OCI-LY7 (cell line): ENCODE data around the gene CTBP2. TPM values are rescaled to one million over a fixed set of nuclear protein-coding genes. Genes with fewer than 3 reads are reported as not detected.

Source experiments
- BruUV-seq: library from RNA; stranded (reverse); fragments of 400-500 nt; replicated peaks from 2 replicates; lab custom pipeline; 2021; lab: Mats Ljungman, UMichigan
- CTCF ChIA-PET: fragments of 300-600 bp; sonication (Branson Sonifier 250); formaldehyde crosslinking; loops from one replicate; lab custom pipeline; 2022; ENCODE audit warnings: antibody characterized with exemption; ENCODE audit not compliant: unreplicated experiment; lab: Charles Lee
- POLR2A ChIA-PET: fragments of 300-600 bp; sonication (Branson Sonifier 250); formaldehyde crosslinking; loops from one replicate; lab custom pipeline; 2022; ENCODE audit warnings: antibody characterized with exemption; lab: Charles Lee
- DNase-seq: peaks from one replicate; pipeline ENCODE4 v3.0.0-alpha.2; 2015; ENCODE audit warnings: low spot score
- H2AFZ ChIP-seq: fragments of 200-600 bp; sonication (generic), shearing (Covaris generic); 2 replicates; pipeline ENCODE4 v1.6.1; 2014; ENCODE audit warnings: mild to moderate bottlenecking, antibody characterized with exemption, low read length, moderate library complexity
- H3K27ac ChIP-seq: fragments of 200-600 bp; sonication (generic); 2 replicates; pipeline ENCODE4 v1.5.1; 2014; ENCODE audit warnings: mixed run types, low read depth, mild to moderate bottlenecking, moderate library complexity, low read length, inconsistent platforms; ENCODE audit not compliant: poor library complexity, severe bottlenecking
- H3K36me3 ChIP-seq: fragments of 200-600 bp; sonication (generic); 2 replicates; pipeline ENCODE4 v1.6.1; 2014; ENCODE audit warnings: mild to moderate bottlenecking, antibody characterized with exemption, low read length, moderate library complexity, mixed read lengths; ENCODE audit not compliant: insufficient read depth
- H3K4me1 ChIP-seq: fragments of 200-600 bp; sonication (generic); 2 replicates; pipeline ENCODE4 v1.5.1; 2014; ENCODE audit warnings: mild to moderate bottlenecking, low read length; ENCODE audit not compliant: insufficient read depth, poor library complexity, severe bottlenecking
- H3K4me2 ChIP-seq: fragments of 200-600 bp; sonication (generic); 2 replicates; pipeline ENCODE4 v1.6.1; 2014; ENCODE audit warnings: mild to moderate bottlenecking, low read length
- H3K4me3 ChIP-seq: fragments of 200-600 bp; sonication (generic); 2 replicates; pipeline ENCODE4 v1.5.1; 2014; ENCODE audit warnings: mild to moderate bottlenecking, low read depth, low read length; ENCODE audit not compliant: poor library complexity, severe bottlenecking
- H3K79me2 ChIP-seq: fragments of 200-600 bp; sonication (generic); 2 replicates; pipeline ENCODE4 v1.6.1; 2016; ENCODE audit warnings: low read depth, mild to moderate bottlenecking, low read length, moderate library complexity, mixed read lengths; ENCODE audit not compliant: insufficient read depth
- H3K9me2 ChIP-seq: fragments of 200-600 bp; sonication (generic); 2 replicates; pipeline ENCODE4 v1.6.1; 2016; ENCODE audit warnings: mild to moderate bottlenecking, low read length, mixed read lengths; ENCODE audit not compliant: insufficient read depth
- H3K9me3 ChIP-seq: fragments of 200-600 bp; sonication (generic); 2 replicates; pipeline ENCODE4 v1.6.1; 2014; ENCODE audit warnings: mild to moderate bottlenecking, mixed run types, low read length, mixed read lengths
- H4K20me1 ChIP-seq: fragments of 200-600 bp; sonication (generic); 2 replicates; pipeline ENCODE4 v1.6.1; 2014; ENCODE audit warnings: mild to moderate bottlenecking, antibody characterized with exemption, low read length, moderate library complexity, mixed read lengths; ENCODE audit not compliant: insufficient read depth
- EZH2phosphoT487 ChIP-seq: fragments of 200-600 bp; sonication (generic); IDR thresholded peaks from 2 replicates; pipeline ENCODE4 v1.6.1; 2018; ENCODE audit warnings: low read depth, borderline replicate concordance, mild to moderate bottlenecking, mixed run types, antibody characterized with exemption, low read length, moderate library complexity, mixed read lengths
- intact Hi-C: fragments of 100-400 bp; cut with micrococcal nuclease; formaldehyde crosslinking; loops from one replicate; pipeline ENCODE4 v1.10.0; 2022; ENCODE audit not compliant: unreplicated experiment
- total RNA-seq, 2 experiments: library from RNA; depleted of rRNA in 1 of 2; stranded (reverse); fragments of >200 nt in 1 of 2; shearing (Covaris generic) in 1 of 2; gene quantifications; 2 replicates each; pipeline ENCODE4 v1.2.3, GENCODE V29; 2014 to 2022
- TF ChIP-seq, protein P1 (sequence below): fragments of 200-600 bp; sonication (generic); conservative IDR thresholded peaks from 2 replicates; pipeline ENCODE4 v1.5.1; 2014; ENCODE audit warnings: mild to moderate bottlenecking, antibody characterized with exemption, low read length, moderate library complexity, mixed read lengths

The CTBP2 gene
- total RNA-seq, 2 experiments from 2014 or later, result not detected

- no peak for DNase-seq
- H3K9me2 ChIP-seq, result no peaks in the 10 kb centered on the region
- no peak overlapping the region for H3K4me2 ChIP-seq
- no TSS peak for BruUV-seq
- H4K20me1 ChIP-seq, result no peaks in the 10 kb centered on the region
- no peaks in the 10 kb centered on the region for H3K9me3 ChIP-seq
- no peaks in the 10 kb centered on the region for H3K36me3 ChIP-seq
- intact Hi-C loops, result no loop called here
- H3K79me2 ChIP-seq, result no peaks in the 10 kb centered on the region
- TF ChIP-seq, protein P1, sequence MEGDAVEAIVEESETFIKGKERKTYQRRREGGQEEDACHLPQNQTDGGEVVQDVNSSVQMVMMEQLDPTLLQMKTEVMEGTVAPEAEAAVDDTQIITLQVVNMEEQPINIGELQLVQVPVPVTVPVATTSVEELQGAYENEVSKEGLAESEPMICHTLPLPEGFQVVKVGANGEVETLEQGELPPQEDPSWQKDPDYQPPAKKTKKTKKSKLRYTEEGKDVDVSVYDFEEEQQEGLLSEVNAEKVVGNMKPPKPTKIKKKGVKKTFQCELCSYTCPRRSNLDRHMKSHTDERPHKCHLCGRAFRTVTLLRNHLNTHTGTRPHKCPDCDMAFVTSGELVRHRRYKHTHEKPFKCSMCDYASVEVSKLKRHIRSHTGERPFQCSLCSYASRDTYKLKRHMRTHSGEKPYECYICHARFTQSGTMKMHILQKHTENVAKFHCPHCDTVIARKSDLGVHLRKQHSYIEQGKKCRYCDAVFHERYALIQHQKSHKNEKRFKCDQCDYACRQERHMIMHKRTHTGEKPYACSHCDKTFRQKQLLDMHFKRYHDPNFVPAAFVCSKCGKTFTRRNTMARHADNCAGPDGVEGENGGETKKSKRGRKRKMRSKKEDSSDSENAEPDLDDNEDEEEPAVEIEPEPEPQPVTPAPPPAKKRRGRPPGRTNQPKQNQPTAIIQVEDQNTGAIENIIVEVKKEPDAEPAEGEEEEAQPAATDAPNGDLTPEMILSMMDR, result no peak
- no peak for TF ChIP-seq EZH2phosphoT487
- H3K4me1 ChIP-seq, result no peaks in the 10 kb centered on the region
- ChIA-PET POLR2A (no interaction called here), CTCF (no interaction called here)
- no peak overlapping the region for H3K27ac ChIP-seq
- H3K4me3 ChIP-seq, result no peak overlapping the region
- no peak overlapping the region for H2AFZ ChIP-seq
Measured at GRCh38 chr10:125175807-125176206, 15.4 kb upstream of the CTBP2 start.

GRCh38 chr10:125174360-125174759, 14.0 kb upstream of the CTBP2 start:
- Histone ChIP-seq H3K79me2 (no peaks in the 10 kb centered on the region), H3K9me3 (no peaks in the 10 kb centered on the region), H3K9me2 (no peaks in the 10 kb centered on the region), H3K4me2 (no peak overlapping the region), H3K4me1 (no peaks in the 10 kb centered on the region), H4K20me1 (no peaks in the 10 kb centered on the region), H3K36me3 (no peaks in the 10 kb centered on the region), H2AFZ (no peak overlapping the region), H3K27ac (no peak overlapping the region), H3K4me3 (no peak overlapping the region)
- POLR2A ChIA-PET, result interaction anchor here (0.7 to 1.0 kb wide), 2 partner anchors 31 to 184 kb away, joined by 3 read pairs; no protein-coding TSS in a partner anchor
- no peak for DNase-seq
- BruUV-seq, result no TSS peak
- CTCF ChIA-PET, result no interaction called here
- TF ChIP-seq, protein P1, result no peak
- TF ChIP-seq EZH2phosphoT487, result no peak
- intact Hi-C loops, result no loop called here

- H3K27ac ChIP-seq, result no peak overlapping the region
- no peak for DNase-seq
- CTCF ChIA-PET, result no interaction called here
- POLR2A ChIA-PET, result no interaction called here
- H3K4me1 ChIP-seq, result no peaks in the 10 kb centered on the region
- no peak overlapping the region for H3K4me2 ChIP-seq
- no peaks in the 10 kb centered on the region for H4K20me1 ChIP-seq
- H3K4me3 ChIP-seq, result no peak overlapping the region
- intact Hi-C loops, result no loop called here
- H3K79me2 ChIP-seq, result no peaks in the 10 kb centered on the region
- no peak overlapping the region for H2AFZ ChIP-seq
- H3K36me3 ChIP-seq, result no peaks in the 10 kb centered on the region
- TF ChIP-seq, protein P1, result no peak
- TF ChIP-seq EZH2phosphoT487, result no peak
- no TSS peak for BruUV-seq
- H3K9me3 ChIP-seq, result no peaks in the 10 kb centered on the region
- no peaks in the 10 kb centered on the region for H3K9me2 ChIP-seq
Measured at GRCh38 chr10:125172694-125173093, 12.3 kb upstream of the CTBP2 start.
